Transverse colon (tissue), 3 donors: ENCODE results near the gene SEMA3E.

Experiments used
- POLR2A ChIP-seq: fragments of 450-650 bp; IDR thresholded peaks from one replicate; pipeline ENCODE4 v1.6.1; 2016; ENCODE audit warnings: antibody characterized with exemption, mild to moderate bottlenecking, moderate library complexity
- TF ChIP-seq, protein P1 (sequence below), 5 experiments: fragments of 200-600 bp in 3 of 5; fragments of 450-650 bp in 2 of 5; sonication (generic) in 3 of 5; IDR thresholded peaks; 1 replicate in 2 of 5; 2 replicates in 3 of 5; pipeline ENCODE4 v1.5.1; 2016 to 2017; ENCODE audit warnings: antibody characterized with exemption in 5 of 5, inconsistent platforms in 3 of 5, mild to moderate bottlenecking in 2 of 5, moderate library complexity in 1 of 5

DNA sequence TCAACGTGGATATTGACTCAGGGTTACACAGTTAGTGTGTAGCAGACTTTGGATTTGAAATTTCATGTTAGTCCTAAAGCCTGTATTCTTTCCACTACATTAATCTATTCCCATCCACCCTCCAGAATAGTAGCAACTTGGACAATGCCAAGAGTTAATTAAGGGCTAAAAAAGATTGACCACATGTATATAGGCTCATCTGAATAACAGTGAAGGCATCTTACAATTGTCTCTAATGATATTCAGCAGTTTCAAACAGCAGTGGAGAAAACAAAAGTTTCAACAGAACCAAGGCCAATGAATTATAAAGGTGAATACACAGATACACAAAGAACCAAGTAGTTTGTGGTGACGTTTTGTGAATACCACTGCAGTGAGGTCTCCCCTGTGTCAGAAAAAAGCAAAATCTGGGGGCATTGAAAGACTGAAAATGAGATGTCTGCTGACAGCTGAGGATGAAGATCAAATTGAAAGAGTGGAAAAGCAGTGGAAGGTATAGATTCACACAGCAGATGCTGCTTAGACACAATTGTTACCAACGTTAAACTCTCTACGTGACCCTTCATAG lies 202.8 kb downstream of the SEMA3E start:
- TF ChIP-seq, protein P1, sequence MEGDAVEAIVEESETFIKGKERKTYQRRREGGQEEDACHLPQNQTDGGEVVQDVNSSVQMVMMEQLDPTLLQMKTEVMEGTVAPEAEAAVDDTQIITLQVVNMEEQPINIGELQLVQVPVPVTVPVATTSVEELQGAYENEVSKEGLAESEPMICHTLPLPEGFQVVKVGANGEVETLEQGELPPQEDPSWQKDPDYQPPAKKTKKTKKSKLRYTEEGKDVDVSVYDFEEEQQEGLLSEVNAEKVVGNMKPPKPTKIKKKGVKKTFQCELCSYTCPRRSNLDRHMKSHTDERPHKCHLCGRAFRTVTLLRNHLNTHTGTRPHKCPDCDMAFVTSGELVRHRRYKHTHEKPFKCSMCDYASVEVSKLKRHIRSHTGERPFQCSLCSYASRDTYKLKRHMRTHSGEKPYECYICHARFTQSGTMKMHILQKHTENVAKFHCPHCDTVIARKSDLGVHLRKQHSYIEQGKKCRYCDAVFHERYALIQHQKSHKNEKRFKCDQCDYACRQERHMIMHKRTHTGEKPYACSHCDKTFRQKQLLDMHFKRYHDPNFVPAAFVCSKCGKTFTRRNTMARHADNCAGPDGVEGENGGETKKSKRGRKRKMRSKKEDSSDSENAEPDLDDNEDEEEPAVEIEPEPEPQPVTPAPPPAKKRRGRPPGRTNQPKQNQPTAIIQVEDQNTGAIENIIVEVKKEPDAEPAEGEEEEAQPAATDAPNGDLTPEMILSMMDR (IDR thresholded peaks at IDR 0.05), result no peak
- no peak for TF ChIP-seq POLR2A
